Effector CD4-positive, alpha-beta T cell (primary cell): ENCODE results near the gene GRK4.
"Not testable (repeated sequence)": the region's sequence is repeated elsewhere in the genome, so short reads cannot be mapped to it uniquely, and the experiment has no call there.

Experiments used
- DNase-seq: peaks from one replicate; pipeline ENCODE4 v3.0.0-alpha.2; 2020

GRK4 gene

GRCh38 chr4:2930758-2931511 is 32.4 kb upstream of the GRK4 start:
- DNase-seq: no peak

GRCh38 chr4:2931512-2932301 is 31.7 kb upstream of the GRK4 start:
- no peak for DNase-seq

- DNase-seq: no peak
These were observed 30.9 kb upstream of the GRK4 start for GRCh38 chr4:2932321-2932950.

- no peak for DNase-seq
These were observed 30.3 kb upstream of the GRK4 start for GRCh38 chr4:2932951-2933565.

GRCh38 chr4:2933566-2934076 is 29.8 kb upstream of the GRK4 start:
- no peak for DNase-seq

- DNase-seq: peak; percentile 44
These were observed 29.1 kb upstream of the GRK4 start for GRCh38 chr4:2934077-2934812.

GRCh38 chr4:2934813-2935761 is 28.3 kb upstream of the GRK4 start:
- peak; percentile 98 for DNase-seq

GRCh38 chr4:2935762-2936743 is 27.3 kb upstream of the GRK4 start:
- peak; percentile 56 for DNase-seq

GRCh38 chr4:2936773-2937145 is 26.6 kb upstream of the GRK4 start:
- no peak for DNase-seq

GRCh38 chr4:2937146-2937857 is 26.1 kb upstream of the GRK4 start:
- no peak for DNase-seq

GRCh38 chr4:2937986-2938385 is 25.4 kb upstream of the GRK4 start:
- no peak for DNase-seq

GRCh38 chr4:2938411-2938810 is 25.0 kb upstream of the GRK4 start:
- not testable (repeated sequence) for DNase-seq

GRCh38 chr4:2938906-2939305 is 24.5 kb upstream of the GRK4 start:
- DNase-seq: no peak

GRCh38 chr4:2939383-2940243 is 23.8 kb upstream of the GRK4 start:
- no peak for DNase-seq

- no peak for DNase-seq
These were observed 22.9 kb upstream of the GRK4 start for GRCh38 chr4:2940267-2941137.

GRCh38 chr4:2941138-2942036 is 22.0 kb upstream of the GRK4 start:
- no peak for DNase-seq
